Measurements from ENCODE around the gene CCDC80.
"Not testable (repeated sequence)": the region's sequence is repeated elsewhere in the genome, so short reads cannot be mapped to it uniquely, and the experiment has no call there.

Gene CCDC80

GRCh38 chr3:112640930-112641801, at the start of gene CCDC80:
TSS of gene CCDC80 (minus strand) at chr3:112641143. CDS start at chr3:112639905, 1,238 bp downstream.
- no peak for DNase-seq

DNA sequence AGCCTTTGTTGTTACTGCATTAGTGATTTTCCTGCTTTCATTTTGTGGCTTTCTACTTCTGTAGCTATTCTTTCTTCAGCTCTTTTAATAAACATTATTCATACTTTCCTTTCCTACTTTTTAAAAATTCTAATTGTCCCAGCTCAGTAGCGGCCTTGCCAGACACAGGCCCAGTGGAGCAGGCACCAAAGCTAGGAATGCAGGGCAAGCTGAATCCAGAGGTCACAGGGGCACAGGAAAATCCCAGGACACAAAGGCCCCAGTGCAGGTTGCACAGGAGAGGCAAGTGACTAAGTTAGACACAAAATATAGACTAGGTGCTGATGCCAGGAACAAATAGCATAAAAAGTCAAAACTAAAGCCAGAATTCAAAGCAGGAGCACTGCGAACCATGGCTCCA, 49.0 kb upstream of the CCDC80 start:
- DNase-seq: no peak

GRCh38 chr3:112689385-112689784, 48.4 kb upstream of the CCDC80 start:
- DNase-seq: no peak

DNA sequence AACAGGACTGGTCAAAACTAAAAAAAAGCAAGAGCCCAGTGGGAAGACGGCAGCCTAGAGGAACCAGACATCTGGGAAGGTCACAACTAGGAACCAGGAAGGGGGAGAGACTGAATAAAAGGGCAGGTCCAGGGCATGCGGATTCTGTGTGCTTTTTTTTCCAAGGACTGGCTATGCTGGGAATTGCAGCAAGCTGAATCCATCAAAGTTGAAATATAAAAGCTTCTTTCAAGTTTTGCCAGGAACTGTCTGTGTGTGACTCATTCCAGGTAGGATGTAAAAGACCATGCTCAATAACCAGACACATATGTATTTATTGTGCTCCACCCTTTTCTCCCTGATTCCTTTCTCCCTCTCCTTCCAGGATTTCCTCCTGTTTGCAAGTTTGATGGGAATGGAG, 47.9 kb upstream of the CCDC80 start:
- no peak for DNase-seq

DNA sequence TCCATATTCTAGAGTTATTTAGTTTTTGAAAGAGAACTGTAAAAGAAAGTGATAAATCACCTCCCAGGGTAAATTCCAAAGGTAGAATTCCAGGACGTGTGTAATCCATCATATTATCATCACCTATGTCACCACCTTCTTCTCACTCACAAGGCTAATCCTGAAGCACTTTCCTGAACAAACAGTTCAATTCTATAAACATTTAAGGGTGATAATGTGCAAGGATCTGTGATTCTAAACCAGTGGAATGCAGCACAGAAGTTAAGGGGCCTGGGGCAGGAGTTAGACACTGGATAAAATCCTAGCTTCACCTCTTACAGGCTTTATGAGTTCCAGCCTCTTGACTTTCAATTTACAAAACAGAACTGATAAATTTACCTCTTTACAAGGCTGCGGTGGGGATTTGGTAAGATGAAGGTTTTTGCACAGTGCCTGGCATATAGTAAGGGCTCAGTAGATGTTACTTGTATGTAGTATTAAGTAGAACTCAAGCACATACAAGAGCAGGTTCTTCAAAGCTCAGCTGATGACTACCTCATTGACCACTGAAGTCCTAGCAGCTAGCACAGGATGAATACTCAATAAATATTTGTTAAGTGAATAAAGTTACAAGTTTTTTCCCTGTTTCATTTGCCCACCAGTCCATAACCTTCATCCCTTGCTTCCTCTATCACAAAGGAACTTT, 47.3 kb upstream of the CCDC80 start:
- no peak for DNase-seq

GRCh38 chr3:112687616-112688015, 46.7 kb upstream of the CCDC80 start:
- no peak for DNase-seq

- no peak for DNase-seq
Measured at GRCh38 chr3:112687211-112687610, 46.3 kb upstream of the CCDC80 start.

GRCh38 chr3:112685956-112686799, 45.2 kb upstream of the CCDC80 start:
- DNase-seq: no peak

- no peak for DNase-seq
Measured at GRCh38 chr3:112685420-112685819, 44.5 kb upstream of the CCDC80 start.

DNA sequence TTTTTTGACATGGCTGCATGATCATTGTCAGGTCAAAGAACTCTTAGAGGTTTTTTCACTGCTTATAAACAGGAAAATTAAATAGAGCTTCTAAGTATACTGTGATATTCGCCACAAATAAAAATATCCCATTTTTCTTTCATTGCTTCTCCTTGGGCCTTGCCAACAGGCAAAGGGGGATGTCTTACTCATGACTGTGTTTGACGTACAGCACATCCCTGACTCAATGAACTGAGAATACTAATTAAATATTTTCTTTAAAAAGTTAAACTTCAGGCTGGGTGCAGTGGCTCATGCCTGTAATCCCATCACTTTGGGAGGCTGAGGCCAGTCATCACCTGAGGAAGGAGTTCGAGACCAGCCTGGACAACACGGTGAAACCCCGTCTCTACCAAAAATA, 41.4 kb upstream of the CCDC80 start:
- DNase-seq: no peak

GRCh38 chr3:112681822-112682325, 40.9 kb upstream of the CCDC80 start:
- DNase-seq: no peak

GRCh38 chr3:112676659-112677234, 35.8 kb upstream of the CCDC80 start:
- DNase-seq: peak; percentile 80

- no peak for DNase-seq
Measured at GRCh38 chr3:112675943-112676535, 35.1 kb upstream of the CCDC80 start.

DNA sequence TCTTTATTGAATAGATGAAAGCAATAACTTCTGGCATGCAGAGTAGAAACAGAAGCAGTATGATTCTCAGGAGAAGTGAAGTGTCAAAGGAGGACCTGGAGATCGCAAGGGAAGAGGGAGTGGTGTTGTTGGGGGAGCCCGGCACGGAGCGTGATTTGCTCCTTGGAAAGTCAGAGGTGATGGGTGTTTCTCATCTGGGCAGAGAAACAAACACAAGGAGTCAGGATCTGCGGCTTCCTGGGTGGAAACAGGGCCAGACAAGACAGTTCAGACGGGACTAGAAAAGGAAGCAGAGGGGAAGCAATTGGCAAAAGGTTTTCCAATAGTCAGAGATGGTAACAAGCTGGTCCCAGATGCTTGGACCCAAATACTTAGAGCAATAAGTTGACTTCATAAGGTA, 34.4 kb upstream of the CCDC80 start:
- no peak for DNase-seq

DNA sequence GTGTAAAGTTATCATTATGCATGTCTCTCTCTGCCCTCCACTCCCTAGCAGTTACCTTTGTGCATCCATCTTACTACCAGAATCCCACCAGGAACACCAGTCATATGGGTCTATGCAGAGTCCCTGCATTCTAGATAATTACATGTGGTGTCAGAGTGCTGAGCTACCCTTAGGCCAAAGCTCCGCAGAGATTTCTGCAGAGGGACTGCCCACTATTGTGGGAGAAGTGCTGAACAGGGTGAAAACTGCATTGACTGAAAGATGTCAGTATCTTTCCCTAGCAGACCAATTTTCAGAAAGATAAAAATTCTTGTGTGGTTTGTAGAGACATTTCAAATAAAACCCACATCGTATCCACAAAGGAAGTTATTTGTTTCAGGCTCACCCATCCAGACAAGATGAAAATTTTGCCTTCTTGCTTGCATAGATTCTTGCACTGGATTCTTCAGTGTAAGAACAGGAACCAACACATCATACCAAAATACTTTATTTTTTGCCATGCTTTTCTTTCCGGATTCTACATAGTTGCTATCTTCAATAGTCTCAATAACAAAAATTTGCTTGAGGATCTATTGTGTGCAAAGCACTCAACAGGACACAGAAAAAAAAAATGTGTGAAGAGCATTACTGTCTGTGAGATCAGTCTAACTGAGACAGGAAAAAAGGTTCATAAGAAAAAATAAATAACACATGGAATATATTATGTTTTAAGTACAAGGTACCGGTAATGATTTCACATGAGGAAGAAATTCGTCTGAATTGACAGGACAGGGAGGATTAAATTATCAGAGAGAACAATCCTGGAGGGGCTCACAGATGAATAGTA, 32.0 kb upstream of the CCDC80 start:
- no peak for DNase-seq

DNA sequence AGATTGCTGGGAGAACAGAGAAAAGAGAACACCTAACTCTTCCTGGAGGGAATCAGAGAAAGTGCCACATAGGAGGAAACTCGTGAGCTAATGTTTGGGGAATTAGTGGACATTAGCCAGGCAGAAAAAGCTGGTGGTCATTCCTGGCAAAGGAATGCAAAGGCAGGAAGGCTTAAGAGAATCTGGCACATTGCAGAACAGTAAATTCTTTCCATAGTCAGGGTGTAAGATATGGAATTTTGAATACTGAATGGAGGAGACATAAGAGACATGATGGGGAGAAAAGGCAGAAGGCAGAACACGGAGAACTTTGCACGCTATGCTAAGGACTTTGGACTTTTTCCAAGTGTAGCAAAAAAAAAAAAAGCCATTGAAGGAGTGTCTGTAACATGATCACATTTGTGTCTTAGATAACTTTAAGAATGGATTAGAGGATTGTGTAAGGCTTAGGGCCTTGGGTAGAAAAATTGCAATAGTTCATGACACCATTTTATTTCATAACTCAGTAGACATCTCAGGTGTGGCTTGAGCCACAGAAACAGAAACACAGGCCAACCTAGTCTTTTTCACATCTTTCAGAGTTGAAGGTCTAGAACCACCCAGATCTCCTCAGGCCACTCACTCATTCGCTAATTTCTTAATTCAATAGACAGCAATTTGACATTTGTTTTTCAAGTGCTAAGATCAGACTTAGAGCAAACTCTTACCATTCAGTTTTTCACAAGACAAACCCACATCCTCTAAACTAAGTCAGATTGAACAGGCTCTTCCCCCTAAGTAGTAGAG, 31.2 kb upstream of the CCDC80 start:
- no peak for DNase-seq

DNA sequence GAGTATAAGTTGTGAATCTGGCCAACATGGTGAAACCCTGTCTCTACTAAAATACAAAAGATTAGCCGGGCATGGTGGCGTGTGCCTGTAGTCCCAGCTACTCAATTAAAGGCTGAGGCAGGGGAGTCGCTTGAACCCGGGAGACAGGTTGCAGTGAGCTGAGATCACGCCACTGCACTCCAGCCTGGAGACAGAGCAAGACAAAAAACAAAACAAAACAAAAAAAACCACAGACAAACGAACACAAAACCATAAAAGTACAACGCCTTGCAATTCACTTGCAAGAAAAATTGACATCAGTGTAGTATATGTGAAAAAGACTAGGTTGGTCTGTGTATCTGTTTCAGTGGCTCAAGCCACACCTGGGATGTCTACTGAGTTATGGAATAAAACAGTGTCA, 29.9 kb upstream of the CCDC80 start:
- no peak for DNase-seq

DNA sequence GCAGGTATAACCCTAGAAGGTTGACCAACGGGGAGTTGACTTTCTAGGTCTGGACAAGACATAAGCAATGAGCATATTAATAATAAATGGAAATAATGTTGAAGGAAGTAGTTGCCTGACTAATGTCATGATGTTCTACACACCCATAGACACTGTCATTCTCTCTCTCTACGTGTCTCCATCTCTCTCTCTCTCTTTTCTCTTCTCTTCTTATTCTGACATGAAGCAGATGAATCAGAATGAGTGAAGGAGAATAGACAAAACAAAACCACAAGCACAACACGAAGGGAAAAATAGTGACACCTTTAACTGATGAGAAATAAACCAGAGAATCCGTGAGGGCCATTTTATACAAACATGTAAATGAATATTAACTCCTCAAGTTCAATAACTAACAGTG, 26.7 kb upstream of the CCDC80 start:
- no peak for DNase-seq

GRCh38 chr3:112665009-112665408, 24.1 kb upstream of the CCDC80 start:
- not testable (repeated sequence) for DNase-seq

- DNase-seq: no peak
Measured at GRCh38 chr3:112656043-112656442, 15.1 kb upstream of the CCDC80 start.

- no peak for DNase-seq
Measured at GRCh38 chr3:112654979-112655378, 14.0 kb upstream of the CCDC80 start.
